HepG2 (cell line): ENCODE results near the gene CDH13. TPM values are rescaled to one million over a fixed set of nuclear protein-coding genes. Genes with fewer than 3 reads are reported as not detected.

Experiments used
- ELF3 ChIP-seq: IDR thresholded peaks from 2 replicates; pipeline ENCODE4 v1.6.1; 2016; ENCODE audit warnings: missing genetic modification reagents, missing compliant biosample characterization
- ERF ChIP-seq: IDR thresholded peaks from 2 replicates; pipeline ENCODE4 v1.6.1; 2018; ENCODE audit warnings: missing biosample characterization, missing genetic modification reagents
- SOX13 ChIP-seq, 3 experiments: fragments of 450-650 bp in 1 of 3; sonication (generic) in 1 of 3; formaldehyde crosslinking in 1 of 3; IDR thresholded peaks in 2 of 3; conservative IDR thresholded peaks in 1 of 3; 2 replicates each; pipeline versions ENCODE4 v1.5.0 to v1.6.1; 2016 to 2020; ENCODE audit warnings: antibody characterized with exemption in 1 of 3, mild to moderate bottlenecking in 1 of 3, missing compliant biosample characterization in 1 of 3, missing genetic modification reagents in 1 of 3, moderate library complexity in 1 of 3
- SRSF4 ChIP-seq: fragments of 200-400 bp; formaldehyde crosslinking; IDR thresholded peaks from one replicate; pipeline ENCODE4 v1.6.1; 2018; ENCODE audit warnings: mild to moderate bottlenecking, low read depth, low read length, moderate library complexity; ENCODE audit not compliant: poor library complexity, severe bottlenecking
- UBTF ChIP-seq: sonication (generic); formaldehyde crosslinking; IDR thresholded peaks from 2 replicates; pipeline ENCODE4 v1.4.0; 2020; ENCODE audit warnings: mild to moderate bottlenecking, missing genetic modification reagents
- ZBTB38 ChIP-seq: sonication (generic); formaldehyde crosslinking; IDR thresholded peaks from 2 replicates; pipeline ENCODE4 v1.5.1; 2020; ENCODE audit warnings: mild to moderate bottlenecking, missing genetic modification reagents
- ZNF275 ChIP-seq: sonication (generic); formaldehyde crosslinking; IDR thresholded peaks from 2 replicates; pipeline ENCODE4 v1.8.0; 2022; ENCODE audit warnings: missing genetic modification reagents, mild to moderate bottlenecking, inconsistent platforms, borderline replicate concordance
- ZNF280B ChIP-seq: sonication (generic); formaldehyde crosslinking; IDR thresholded peaks from 2 replicates; pipeline ENCODE4 v1.5.0; 2020; ENCODE audit warnings: missing genetic modification reagents, mild to moderate bottlenecking, borderline replicate concordance
- ZNF691 ChIP-seq: sonication (generic); formaldehyde crosslinking; IDR thresholded peaks from 2 replicates; pipeline ENCODE4 v1.4.0; 2020; ENCODE audit warnings: missing genetic modification reagents, low read depth, mild to moderate bottlenecking, borderline replicate concordance
- polyA plus RNA-seq, 8 experiments: library from polyadenylated mRNA; depleted of rRNA in 3 of 8; stranded (reverse) in 7 of 8; unstranded in 1 of 8; fragments of >200 nt; fragmentation: Illumina TruSeq in 4 of 8; extraction: Trizol in 4 of 8; gene quantifications; 2 replicates each; pipeline versions ENCODE4 v1.2.1 to v1.2.3, GENCODE V29; 2011 to 2016; ENCODE audit warnings: low read depth in 4 of 8, missing spikeins in 1 of 8, mixed read lengths in 1 of 8; ENCODE audit not compliant: insufficient read depth in 1 of 8
- total RNA-seq, 5 experiments: library from RNA; depleted of rRNA; stranded (reverse); fragments of >200 nt; fragmentation: Illumina TruSeq; extraction: Trizol; gene quantifications; 2 replicates each; pipeline ENCODE4 v1.2.3, GENCODE V29; 2016; ENCODE audit warnings: low read depth in 1 of 5

CDH13 gene
- total and polyA plus RNA-seq, 2 of the 13 experiments (the other 11 are each of a cell fraction or from before 2014, with no cell fraction given): not detected

GRCh38 chr16:82634955-82635610 is 8.3 kb downstream of the CDH13 start (continued):
- no peak for TF ChIP-seq ZNF280B (CRISPR knock-in tag)
- no peak for TF ChIP-seq SOX13 (IDR thresholded peaks at IDR 0.05)
- no peak for TF ChIP-seq SOX13 (CRISPR knock-in tag; conservative IDR thresholded peaks at IDR 0.05 in 1 of 2, IDR thresholded peaks at IDR 0.05 in 1 of 2)
- TF ChIP-seq ERF (CRISPR knock-in tag): no peak
- no peak for TF ChIP-seq ZBTB38
- no peak for TF ChIP-seq UBTF
- no peak for TF ChIP-seq SRSF4
- TF ChIP-seq ELF3 (CRISPR knock-in tag): no peak
- TF ChIP-seq ZNF275 (CRISPR knock-in tag): no peak
- no peak for TF ChIP-seq ZNF691 (CRISPR knock-in tag)
